Embryonic facial prominence (tissue), 1 donor: Measurements from ENCODE around the gene CTBP1.
A peak's percentile ranks its signal among the peaks of the same experiment; 100 is the strongest.
"Not testable (repeated sequence)": the region's sequence is repeated elsewhere in the genome, so short reads cannot be mapped to it uniquely, and the experiment has no call there.

Source experiments
- DNase-seq: peaks from one replicate; pipeline ENCODE4 v3.0.0-alpha.2; 2016; ENCODE audit errors: extremely low spot score

The CTBP1 gene

GRCh38 chr4:1237981-1238675 is 10.8 kb downstream of the CTBP1 start:
- DNase-seq: no peak

GRCh38 chr4:1237261-1237660 is 11.7 kb downstream of the CTBP1 start:
- DNase-seq: not testable (repeated sequence)

DNA sequence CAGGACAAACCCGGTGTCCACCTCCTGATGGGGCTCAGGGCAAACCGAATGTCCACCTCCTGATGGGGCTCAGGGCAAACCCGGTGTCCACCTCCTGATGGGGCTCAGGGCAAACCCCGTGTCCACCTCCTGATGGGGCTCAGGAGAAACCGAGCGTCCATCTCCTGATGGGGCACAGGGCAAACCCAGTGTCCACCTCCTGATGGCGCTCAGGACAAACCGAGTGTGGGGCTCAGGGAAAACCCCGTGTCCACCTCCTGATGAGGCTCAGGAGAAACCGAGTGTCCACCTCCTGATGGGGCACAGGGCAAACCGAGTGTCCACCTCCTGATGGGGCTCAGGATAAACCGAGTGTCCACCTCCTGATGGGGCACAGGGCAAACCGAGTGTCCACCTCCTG is 12.1 kb downstream of the CTBP1 start:
- not testable (repeated sequence) for DNase-seq

GRCh38 chr4:1236103-1236641 is 12.8 kb downstream of the CTBP1 start:
- DNase-seq: no peak

- DNase-seq: no peak
These were observed 13.4 kb downstream of the CTBP1 start for GRCh38 chr4:1235381-1236102.

- no peak for DNase-seq
These were observed 14.1 kb downstream of the CTBP1 start for GRCh38 chr4:1234811-1235292.

- no peak for DNase-seq
These were observed 14.6 kb downstream of the CTBP1 start for GRCh38 chr4:1234309-1234695.

- no peak for DNase-seq
These were observed 15.2 kb downstream of the CTBP1 start for GRCh38 chr4:1233641-1234308.

DNA sequence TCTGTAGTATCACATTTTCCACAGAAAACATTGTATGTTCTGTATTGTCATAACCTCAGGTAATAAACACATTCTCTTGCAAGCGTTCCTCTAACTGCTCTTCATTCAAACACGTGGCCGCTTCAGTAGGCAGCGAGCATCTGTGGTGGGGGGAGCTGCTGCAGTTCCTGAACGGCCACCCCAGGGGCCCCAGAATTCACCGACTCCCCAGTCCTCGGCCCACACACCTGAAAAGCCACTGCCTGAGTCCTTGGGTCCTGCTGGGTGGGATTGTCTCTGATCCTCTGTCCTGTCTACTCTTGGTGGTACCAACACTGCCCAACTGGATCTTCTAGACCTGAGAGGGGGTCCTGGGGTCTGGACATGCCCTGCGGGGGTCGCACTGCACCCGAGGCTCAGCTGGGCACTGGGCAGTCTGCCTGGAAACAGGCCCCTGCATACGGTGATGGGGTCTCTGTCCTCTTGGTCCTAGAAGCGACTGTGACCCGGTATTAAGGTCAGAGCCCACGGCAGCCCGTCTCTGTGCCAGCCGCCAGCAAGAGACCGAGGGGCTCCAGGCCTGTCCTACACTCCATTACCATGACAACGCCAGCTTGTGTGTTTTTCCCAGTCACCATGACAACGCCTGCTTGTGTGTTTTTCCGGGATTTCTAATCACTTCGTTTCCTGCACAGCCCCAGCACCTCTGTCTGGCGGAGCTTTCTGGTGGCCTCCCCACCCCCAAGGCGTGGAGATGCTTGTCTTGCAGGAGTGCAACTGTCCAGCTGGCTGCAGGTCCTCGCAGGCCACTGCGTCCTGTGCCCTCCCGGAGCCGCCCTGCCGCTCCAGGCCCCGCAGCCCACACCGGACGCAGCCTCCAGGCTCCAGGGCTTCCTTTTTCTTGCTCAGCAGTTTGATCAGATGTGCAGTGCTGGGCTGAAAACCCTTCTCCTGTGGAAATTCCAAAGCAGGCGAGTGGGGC is 16.0 kb downstream of the CTBP1 start:
- DNase-seq: peak; percentile 61

DNA sequence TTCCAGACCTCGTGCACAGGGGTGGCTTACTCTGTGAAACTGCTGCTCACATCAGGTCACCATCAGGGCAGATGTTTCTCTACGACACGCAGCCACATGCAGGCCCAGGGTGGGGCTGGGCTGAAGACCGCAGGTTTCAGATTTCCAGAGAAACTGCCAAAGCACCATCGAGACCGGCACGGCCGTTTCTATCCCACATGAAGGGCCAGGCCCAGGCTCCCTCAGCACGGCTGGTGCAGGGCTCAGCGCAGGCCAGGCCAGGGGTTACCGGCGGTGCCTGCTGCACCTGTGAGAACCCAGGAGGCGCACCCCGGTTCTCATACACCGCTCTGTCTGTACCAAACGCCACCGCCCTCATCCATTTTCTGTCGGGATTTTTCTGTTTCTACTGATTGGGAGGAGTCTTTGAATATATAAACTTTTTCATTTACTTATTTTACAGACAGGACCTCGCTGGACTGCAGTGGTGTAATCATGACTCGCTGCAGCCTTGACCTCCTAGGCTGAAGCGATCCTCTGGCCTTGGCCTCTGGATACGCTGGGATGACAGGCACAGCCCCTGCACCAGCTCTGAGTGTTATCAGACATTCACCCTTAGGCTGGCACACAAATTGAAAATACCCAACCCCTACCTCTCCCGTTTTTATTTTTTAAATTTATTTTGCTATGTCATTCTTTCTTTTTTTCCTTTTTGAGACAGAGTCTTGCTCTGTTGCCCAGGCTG is 17.1 kb downstream of the CTBP1 start:
- DNase-seq: no peak

GRCh38 chr4:1230971-1231636 is 17.8 kb downstream of the CTBP1 start:
- no peak for DNase-seq

- DNase-seq: no peak
These were observed 18.6 kb downstream of the CTBP1 start for GRCh38 chr4:1230316-1230715.

DNA sequence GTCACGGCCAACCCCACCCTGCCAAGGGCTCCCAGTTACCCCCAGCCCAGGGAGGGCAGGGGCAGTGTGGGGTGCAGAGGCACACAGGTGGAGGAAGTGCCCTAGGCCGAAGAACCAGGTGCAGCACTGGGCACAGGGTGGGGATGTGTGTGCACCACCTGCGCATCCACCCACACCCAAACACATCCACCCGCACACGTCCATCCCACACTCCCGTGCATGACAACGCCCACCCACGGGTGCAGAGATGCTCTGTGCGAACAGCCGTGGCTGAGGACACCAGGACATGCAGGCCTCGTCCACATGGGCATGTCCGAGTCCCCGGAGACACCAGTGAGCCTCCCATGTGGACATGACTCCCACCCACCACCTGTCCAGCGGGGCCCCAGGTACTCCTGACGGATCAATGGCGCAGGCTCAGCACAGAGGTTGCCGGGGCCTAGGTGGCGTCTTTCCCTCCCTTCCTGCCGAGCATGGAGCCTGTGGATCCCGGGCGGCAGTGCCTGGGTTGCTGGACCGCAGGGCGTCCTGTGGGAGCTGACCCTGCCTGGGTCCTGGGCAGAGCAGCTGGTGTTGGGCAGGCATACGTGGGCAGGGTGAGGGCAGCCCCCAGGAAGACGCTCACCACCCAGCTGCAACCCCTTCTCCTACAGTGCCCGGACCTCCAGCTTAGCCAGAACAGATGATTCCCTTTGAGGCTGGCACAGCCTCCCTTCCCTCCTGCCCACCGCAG is 19.6 kb downstream of the CTBP1 start:
- no peak for DNase-seq

GRCh38 chr4:1227816-1228215 is 21.1 kb downstream of the CTBP1 start:
- DNase-seq: no peak

GRCh38 chr4:1226598-1226997 is 22.3 kb downstream of the CTBP1 start:
- no peak for DNase-seq

DNA sequence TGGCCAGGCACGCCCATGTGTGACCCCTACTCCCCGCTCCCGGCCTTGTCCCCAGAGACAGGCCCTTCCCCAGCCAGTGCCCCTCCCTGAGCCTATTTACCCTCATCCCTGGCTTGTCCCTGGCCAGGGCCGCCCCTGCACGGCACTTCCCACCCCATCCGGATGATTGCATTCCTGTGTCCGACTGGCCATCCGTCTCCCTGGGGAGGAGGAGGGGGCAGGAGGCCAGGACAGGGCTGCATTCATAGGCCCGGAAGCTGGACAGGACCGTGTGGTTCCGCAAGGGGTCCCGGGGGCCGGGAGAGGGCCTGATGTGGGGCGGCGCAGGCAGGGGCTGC is 22.8 kb downstream of the CTBP1 start:
- no peak for DNase-seq

GRCh38 chr4:1225272-1226143 is 23.4 kb downstream of the CTBP1 start:
- no peak for DNase-seq
